SKM-1 (cell line): ENCODE results near the gene CXADR.
"Not testable (repeated sequence)": the region's sequence is repeated elsewhere in the genome, so short reads cannot be mapped to it uniquely, and the experiment has no call there.

Experiments
- DNase-seq: peaks from one replicate; lab custom pipeline; 2025; ENCODE audit not compliant: unreplicated experiment; lab: John Stamatoyannopoulos, UW

Gene CXADR

DNA sequence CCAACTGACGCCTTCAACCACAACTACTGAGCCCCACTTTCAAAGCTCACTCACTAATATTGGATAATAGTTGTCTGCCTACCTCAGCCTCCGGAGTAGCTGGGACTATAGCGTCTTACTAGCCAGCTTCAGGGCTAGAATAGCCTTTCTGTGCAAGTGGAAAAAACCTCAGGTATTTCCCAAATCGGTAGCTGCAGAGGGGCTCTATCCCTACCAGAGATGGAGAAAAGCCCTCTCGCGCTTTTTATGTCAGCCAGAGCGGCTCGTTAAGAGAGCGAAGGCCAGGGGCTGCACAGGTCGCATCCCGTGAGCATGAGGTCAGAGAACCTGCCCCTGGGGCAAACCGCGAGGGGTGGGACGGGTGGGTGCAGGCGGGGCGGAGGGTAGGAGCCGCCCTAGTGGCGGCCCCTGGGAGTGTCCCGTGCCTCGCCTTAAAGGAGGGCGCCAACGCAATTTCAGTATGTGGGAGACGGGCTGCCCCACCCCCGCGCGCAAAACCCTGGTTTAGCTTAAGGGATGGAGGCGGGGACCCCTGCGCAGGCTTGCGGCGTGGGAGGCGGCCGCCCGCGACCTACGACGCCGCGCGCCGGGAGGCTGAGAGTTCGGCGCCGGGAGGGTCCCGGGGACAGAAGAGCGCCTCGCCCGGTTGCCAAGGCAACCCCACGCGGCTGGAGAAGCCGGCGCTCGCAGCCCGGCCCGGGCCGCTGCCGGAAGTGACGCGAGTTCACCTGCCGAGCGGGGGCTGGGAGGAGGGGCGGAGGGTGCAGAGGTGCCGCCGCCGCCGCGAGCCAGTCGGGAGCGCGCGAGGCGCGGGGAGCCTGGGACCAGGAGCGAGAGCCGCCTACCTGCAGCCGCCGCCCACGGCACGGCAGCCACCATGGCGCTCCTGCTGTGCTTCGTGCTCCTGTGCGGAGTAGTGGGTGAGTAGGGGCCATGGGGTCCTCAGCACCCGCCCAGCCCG is at the start of gene CXADR:
Gene CXADR, plus strand, starts transcription at position 791 of the 961 bp plus-strand sequence. Its CDS starts 87 bp downstream, at position 878.
- DNase-seq: peak; percentile 41

DNA sequence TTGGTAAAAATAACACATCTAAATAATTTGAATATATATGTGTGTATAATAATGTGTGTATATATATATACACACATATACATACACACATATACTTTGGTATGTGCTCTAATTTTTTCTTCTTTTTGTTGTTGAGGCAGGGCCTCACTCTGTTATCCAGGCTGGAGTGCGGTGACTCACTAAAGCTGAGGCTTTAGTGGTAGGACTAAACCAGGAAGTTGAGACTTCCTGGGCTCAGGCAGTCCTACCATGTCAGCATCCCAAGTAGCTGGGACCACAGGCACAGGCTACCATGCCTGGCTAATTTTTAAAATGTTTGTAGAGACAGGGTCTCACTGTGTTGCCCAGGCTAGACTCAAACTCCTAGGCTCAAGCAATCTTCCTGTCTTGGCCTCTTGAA is 46.7 kb upstream of the CXADR start:
- no peak for DNase-seq

GRCh38 chr21:17467392-17467791 is 45.5 kb upstream of the CXADR start:
- no peak for DNase-seq

- DNase-seq: no peak
These were observed 45.0 kb upstream of the CXADR start for GRCh38 chr21:17467829-17468228.

DNA sequence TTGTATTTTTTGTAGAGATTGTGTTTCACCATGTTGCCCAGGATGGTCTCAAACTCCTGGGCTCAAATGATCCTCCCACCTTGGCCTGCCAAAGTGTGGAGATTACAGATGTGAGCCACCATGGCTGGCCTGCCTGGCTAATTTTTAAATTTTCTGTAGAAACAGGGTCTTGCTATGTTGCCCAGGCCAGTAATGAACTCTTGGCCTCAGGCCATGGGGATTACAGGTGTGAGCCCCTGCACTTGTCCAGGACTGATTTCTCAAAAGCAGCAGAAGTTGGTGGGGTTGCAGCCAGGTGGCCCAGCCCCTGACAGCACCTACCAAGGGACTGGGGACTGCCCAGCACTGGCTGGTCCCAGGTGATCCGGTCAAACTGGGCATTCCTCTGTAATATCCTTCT is 44.1 kb upstream of the CXADR start:
- DNase-seq: no peak

DNA sequence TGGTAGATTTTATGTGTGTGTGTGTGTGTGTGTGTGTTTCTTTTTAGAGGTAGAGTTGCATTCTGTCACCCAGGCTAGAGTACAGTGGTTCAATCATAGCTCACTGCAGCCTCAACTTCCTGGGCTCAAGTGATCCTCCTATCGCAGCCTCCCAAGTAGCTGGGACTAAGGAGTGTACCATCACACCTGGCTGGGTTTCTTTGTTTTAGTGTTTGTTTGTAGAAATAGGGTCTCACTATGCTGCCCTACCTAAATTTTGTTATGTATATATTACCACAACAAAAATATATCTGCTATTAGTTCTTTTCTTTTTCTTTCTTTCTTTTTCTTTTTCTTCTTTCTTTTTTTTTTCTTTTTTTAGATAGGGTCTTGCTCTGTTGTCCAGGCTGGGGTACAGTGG is 43.1 kb upstream of the CXADR start:
- no peak for DNase-seq

DNA sequence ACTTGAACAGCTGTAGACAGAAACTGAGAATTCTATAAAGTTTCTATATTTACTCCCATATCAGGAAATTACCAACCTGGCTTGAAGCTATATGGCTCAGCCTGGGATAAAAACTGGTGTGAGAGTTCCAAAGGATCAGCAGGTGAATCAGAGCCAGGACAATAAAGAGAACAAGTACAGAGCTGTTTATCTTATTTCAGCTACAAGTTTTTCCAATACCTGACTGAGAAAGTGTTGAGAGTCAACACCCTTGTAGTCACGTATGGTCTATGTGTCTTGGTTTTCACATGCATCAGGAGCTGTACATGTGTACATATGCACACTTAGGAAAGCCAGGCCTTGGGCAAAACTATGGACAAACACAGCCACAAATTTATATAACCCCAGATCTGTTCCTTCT is 40.7 kb upstream of the CXADR start:
- no peak for DNase-seq

DNA sequence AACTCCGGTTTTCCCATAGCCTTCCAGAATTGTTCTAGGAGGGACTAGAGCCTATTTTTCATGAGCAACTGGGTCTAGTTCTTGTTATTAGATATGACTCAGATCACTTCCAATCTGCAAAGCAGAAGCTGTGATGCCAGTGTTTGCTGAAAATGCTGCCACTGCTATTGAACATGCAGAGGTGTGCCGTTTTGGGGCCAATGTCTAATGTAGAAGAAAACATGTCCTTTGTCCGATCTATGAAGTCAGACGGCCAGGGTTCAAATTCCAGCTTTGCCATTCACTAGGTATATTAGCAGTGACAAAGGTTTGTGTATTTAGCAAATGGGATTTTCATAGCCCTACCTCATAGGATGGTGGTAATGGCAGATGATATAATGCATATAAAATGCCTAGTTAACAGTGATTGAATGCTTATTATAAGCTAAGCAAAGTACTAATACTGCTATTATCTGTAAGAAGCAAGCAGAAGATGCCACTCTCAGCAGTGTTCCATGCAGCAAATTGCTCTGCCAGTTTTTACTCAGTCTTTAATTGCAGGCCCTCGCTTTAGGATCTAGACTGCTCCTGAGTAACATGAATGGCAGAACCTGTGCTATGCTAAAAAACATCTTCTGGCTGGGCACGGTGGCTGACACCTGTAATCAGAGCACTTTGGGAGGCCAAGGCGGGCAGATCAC is 40.1 kb upstream of the CXADR start:
- no peak for DNase-seq

- peak; percentile 40 for DNase-seq
These were observed 36.8 kb upstream of the CXADR start for GRCh38 chr21:17476006-17476405.

DNA sequence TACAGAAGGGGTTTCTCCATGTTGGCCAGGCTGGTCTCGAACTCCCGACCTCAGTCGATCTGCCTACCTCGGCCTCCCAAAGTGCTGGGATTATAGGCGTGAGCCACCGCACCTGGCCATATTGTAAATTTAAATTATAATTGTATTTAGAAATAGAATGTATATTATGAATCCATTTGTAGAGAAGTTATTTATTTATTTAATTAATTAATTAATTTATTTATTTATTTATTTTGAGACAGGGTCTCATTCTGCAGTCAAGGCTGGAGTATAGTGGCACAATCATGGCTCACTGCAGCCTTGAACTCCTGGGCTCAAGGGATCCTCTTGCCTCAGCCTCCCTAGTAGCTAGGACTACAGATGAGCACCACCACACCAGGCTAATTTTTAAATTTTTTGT is 34.7 kb upstream of the CXADR start:
- DNase-seq: not testable (repeated sequence)

DNA sequence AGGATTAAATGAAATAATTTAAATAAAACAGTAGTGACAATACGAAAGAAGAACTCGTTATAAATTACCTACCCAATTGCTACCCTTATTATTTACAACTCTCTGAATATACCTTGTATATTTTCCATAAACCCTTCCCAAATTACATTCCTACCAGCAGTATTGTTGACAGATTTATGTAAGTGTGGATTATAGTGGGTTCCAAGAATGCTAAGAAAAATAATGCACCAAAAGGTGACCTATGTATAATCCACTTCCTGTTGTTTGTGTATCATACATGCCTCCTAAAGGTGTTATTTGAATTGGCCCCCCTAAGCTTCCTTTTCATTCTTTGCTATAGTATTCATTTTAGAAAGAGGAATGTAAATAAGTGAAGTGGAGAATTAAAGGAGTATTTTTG is 33.2 kb upstream of the CXADR start:
- no peak for DNase-seq

DNA sequence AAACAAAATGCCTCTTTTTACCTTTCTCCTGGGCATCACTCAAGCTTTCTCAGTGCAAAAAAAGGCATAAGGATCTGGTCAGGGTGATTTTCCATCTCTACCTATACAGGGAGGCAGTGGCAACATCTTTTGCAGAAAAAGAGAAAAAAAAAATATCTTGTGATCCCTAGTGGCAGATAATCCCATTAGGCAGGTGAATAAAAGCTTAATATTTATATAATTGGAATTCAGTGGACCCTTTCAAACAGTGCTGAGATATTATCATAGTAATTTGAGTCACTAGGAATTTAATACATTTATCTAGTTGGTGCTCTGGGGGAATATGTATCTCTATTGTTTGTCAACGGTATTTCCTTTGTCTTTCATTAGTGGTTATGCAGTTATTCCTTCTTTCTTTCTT is 29.9 kb upstream of the CXADR start:
- DNase-seq: no peak

DNA sequence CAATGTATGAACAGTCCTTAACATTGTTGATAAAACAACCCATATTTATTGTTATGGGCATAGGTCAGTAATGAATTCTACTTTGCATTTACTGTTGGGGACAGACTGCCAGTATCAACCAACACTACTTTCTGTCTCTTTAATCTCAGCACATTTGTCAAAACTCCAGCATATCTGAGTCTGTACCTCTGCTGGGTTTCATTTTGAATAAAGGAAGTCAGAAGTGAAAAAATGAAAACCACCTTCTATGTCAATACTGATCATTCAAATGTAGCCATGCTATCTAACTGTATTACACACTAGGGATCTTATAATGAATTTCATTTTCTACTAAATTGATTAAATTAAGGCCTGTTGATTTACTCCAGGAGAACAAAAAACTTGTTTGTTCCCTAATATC is 24.2 kb upstream of the CXADR start:
- no peak for DNase-seq

- not testable (repeated sequence) for DNase-seq
These were observed 23.3 kb upstream of the CXADR start for GRCh38 chr21:17489565-17489964.

GRCh38 chr21:17491716-17492414 is 21.0 kb upstream of the CXADR start:
- DNase-seq: peak; percentile 11

GRCh38 chr21:17492415-17493168 is 20.3 kb upstream of the CXADR start:
- DNase-seq: no peak

GRCh38 chr21:17494051-17494450 is 18.8 kb upstream of the CXADR start:
- DNase-seq: no peak

GRCh38 chr21:17495680-17496079 is 17.2 kb upstream of the CXADR start:
- DNase-seq: no peak

- no peak for DNase-seq
These were observed 15.5 kb upstream of the CXADR start for GRCh38 chr21:17497316-17497715.

DNA sequence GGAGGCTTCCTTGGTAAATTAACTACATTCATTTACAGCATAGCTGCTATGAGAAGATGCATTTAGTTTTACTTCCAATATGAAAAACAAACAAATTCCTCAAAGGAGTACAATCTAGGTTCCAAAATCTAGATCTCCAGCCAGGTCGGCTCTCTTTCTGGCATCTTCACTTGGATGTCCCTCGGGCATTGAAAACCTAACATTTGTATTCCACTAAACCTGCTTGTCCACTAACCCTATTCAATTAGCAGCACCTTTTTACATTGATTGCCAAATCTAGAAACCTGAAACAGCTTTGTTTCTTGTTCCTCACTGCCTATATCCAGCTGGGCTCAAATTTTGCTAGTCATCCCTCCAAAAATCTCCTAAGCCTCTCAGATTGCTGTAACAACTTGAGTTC is 14.3 kb upstream of the CXADR start:
- no peak for DNase-seq
